ENCODE results near the gene IP6K1.
A peak's percentile ranks its signal among the peaks of the same experiment; 100 is the strongest.
"Not testable (repeated sequence)": the region's sequence is repeated elsewhere in the genome, so short reads cannot be mapped to it uniquely, and the experiment has no call there.

The IP6K1 gene

DNA sequence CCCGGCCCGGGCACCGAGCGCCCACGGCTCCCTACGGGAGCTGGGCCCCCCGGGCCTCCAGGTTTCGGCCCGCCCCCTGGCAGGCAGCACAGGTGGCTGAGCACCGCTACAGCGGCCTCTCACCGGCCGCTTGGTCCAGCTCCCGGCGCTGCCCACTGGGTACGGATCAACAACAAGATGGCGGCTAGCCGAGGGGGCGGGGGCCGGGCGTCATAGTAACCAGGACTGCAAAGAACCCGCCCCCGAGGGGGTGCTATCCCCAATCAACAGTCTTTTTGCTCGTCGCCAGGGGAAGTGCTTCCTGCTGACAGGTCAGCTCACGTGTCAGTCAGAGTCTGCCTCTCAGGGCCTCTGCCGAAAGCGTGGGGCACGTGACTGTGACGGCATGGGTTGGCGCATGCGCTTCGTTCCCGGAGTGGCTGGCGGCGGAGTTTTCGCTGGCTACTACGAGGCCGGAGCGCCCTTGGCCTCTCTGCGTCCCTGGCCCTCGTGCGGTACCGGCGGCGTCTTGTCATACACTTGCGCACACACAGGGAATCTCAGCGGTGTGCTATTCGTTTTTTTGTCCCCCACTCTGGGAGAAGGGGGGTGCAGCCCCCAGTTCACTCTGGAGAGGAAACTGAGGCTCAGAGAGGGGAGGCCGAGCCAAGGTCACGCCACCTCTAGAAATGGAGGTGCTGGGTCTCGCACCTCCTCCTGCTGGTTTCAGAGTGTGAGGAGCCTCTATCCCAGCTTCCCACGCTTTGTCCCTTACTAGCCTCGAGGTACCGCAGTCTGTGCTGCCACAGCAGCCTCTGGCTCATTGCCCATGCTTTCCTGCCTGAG lies at the start of gene IP6K1:
IP6K1 (minus strand) TSS at position 186 of the 825 bp plus-strand sequence. CDS start 38,502 bp downstream, outside the sequence.
- peak; percentile 99 for DNase-seq (ENCODE audit: low read depth)

DNA sequence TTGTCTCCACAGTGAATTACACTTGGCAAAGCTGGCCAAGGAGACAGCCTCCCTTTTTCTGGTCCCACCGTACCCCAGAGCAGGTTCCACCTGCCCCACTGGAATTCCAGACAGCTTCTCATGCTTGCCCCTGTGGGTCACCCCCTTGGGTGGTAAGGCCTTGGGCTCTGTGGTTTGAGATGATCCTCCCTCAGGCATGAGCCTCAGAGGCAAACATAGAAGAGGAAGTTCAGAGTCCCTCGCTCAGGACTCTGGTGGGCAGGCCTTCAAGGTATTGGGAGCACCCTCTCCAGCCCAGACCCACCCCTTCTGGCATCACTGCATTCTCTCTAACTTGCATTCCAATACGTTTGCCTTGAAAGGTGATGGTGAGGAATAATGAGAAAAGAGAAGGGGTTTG lies 45.0 kb upstream of the IP6K1 start:
- DNase-seq (ENCODE audit: low read depth), result no peak

DNA sequence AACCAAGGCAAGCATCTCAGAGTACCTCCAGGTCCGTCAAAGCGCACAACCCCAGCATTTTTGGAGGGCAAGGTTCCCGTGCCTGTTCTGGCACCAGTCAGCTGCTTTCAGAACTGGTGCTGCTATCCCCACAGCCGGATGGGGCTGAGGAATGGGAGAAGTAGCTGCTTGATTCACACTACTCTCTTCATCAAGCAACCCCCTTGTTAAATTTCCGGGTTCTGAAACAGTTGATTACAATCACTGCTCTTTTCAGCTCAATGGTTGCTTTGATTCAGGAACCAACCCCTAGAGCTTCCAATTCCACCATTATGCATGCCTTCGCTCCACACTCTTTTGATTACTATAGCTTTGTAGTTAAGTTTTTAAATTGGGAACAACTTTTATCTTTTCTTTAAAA lies 39.7 kb upstream of the IP6K1 start:
- no peak for DNase-seq (ENCODE audit: low read depth)

DNA sequence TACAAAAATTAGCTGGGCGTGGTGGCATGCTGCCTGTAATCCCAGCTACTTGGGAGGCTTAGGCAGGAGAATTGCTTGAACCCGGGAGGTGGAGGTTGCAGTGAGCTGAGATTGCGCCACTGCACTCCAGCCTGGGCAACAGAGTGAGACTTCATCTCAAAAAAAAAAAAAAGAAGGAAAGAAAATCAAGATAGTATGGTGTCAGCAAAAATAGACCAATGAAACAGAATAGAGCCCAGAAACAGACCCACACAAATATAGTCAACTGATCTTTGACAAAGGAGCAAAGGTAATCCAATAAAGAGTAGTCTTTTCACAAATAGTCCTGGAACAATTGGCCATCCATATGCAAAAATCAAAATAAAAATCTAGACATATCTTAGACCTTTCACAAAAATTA lies 36.8 kb upstream of the IP6K1 start:
- not testable (repeated sequence) for DNase-seq (ENCODE audit: low read depth)

DNA sequence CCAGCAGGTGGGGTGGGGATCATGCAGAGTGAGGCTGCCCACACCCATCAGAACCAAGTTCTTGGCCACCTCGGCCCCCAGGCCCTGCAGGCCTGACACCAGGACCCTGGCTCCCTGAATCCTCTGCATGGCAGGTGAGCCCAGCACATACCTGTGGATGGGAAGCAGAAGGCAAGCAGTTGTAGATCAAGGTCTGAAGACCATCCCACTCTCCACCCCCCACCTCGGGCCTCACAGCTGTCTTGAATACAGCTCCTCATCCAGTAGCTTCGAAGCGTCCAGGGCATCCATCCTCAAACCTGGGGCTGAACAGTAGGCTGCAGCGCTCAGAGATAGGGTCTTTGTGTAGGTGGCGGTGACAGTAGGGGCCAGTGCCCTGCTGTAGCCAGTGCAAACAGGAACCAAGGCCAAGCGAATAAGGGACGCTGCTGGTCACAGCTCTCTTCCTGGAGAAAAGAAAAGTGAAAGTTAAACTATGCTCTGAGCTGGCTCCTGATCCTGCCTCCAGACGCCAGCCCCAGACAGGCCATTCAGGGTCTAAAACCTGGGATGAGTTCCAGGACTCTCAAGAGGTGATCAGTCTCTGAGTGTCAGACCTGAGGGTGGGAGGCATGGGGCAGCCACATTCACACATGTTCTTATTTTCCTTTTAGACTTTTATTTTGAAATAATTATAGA lies 27.3 kb upstream of the IP6K1 start, which contains the start of gene UBA7:
UBA7 (minus strand) TSS at position 457 of the 678 bp plus-strand sequence; CDS start at position 291, 166 bp downstream.
- no peak for DNase-seq (ENCODE audit: low read depth)

DNA sequence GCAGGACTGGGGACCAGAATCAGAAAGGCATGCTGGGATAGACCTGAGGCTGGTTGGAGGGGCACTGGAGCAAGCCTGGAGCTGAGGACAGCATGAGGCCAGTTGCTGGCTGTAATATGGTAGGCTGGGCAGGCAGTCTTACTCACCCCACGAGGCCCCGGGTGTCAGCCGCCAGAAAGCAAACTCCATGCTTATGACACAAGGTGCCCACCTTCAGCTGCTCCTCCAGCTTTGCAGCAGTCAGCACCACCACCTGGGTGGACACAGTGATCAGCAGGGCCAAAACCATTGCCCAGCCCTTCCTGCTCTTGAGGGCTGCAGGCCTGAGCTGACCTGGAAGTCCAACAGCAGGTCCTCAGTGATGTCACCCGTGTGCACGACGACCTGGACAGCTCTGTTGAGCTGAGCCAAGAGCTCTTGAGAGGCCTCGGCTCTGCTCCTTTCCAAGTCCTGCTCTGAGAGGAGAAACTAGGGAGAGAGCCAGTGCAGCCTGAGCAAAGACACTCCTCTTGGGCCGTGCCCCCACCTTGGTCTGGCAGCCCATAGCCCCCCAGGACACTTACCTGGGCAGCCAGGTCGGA lies 26.7 kb upstream of the IP6K1 start:
- no peak for DNase-seq (ENCODE audit: low read depth)

DNA sequence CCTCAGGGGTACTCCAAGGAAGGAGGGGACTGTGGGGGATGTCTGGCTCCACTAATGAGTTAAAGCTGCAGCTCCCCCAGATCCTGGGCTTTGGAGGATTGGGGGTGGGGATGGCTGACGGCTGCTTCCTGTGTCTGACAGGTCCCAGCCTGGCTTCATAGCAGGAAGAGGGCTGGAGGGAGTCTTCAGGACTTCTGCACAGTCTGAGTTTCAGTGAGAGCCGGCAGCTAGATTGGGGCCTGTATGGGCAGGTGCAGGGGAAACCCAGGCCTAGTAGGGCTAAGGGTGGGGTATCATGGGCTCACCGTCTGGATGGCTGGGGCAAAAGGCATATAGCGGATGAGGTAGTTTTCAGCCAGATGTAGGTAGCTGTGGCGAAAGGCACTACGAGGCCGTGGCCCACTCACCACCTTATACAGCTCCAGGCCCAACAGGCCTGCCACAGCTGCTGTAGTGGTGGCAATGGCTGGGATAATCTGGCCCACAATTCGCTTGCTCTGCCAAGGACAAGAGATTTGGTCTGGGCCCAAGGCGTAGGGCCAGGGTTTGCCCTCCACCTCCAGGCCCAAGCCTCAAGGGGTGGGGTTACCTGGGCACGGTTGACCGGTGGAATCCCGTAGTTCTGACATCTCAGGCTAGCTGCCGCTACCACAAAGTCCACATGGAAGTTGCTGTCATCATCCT lies 21.2 kb upstream of the IP6K1 start:
- DNase-seq (ENCODE audit: low read depth), result no peak

DNA sequence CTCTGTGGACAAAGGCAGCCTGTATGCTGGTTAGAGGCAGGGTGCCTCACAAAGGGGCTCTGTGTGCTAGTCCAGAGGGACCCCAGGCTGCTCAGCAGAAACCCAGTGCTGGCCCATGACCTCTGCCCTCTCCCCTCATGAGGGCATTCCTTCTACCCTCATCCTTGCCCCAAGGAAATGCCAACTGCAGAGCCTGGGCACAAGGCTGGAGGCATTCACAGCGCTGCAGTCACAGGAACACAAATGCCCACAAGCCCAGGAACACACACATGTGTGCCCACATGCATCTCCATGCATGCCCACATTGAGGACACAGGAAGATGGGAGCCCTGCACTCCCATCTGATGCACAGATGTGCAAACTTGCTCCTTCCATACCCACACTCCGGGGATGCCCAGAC lies 20.5 kb upstream of the IP6K1 start:
- no peak for DNase-seq (ENCODE audit: low read depth)

DNA sequence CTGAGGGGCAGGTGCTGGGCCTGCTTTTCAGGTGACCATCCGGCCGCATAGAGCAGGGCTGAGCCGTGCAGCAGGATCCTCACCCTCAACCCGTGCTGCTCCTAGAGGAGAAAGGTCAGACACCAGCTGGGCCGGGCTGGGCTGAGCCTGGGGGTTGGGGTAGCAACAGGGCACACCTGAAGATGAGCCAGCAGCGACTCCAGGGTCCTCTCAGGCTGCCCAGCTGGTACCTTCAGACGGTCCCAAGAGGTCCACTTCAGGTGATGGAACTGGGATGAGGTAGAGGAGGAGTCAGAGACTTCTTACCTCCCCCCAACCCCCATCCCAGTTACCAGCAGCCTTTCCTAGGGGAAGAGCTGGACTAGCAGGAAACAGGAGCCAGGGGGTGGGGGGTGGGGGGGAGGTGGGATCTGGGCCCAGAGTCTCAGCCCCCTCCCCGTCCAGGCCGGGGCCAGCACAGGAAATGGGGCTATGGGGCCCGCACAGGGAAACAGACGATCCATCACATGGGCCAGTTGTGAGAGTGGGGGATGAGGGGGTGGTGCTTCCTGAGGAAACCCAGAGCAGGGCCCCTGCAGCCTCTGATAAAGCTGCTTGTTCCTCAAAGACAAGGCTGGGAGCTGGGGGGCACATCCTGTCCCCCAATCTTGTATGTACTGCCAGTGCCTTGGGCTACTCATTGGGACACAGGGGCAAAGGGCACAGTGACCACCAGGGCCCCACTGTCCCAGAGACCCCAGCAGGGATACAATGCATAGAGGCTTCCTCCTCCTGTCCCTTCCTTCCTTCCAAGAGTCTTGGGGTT lies 19.8 kb upstream of the IP6K1 start:
- no peak for DNase-seq (ENCODE audit: low read depth)

DNA sequence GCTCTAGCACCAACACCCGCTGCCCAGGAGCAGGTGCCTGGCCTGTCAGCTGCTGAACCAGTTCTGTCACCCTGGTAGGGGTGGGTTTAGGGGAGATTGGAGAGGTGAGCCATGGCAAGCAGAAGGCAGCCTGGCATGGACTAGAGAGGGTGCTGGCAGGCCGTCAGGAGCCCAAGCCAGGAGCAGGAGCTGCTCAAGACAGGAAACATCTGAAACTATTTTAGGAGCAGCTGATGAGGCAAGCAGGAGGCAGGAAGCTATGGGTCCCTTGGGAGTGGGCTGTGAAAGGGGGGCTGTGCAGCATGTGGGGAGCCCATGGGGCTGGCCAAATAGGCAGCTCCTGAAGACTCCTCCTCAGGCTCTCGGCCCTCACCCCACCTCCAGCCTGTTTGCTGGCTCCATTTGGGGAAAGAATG lies 19.0 kb upstream of the IP6K1 start:
- no peak for DNase-seq (ENCODE audit: low read depth)

DNA sequence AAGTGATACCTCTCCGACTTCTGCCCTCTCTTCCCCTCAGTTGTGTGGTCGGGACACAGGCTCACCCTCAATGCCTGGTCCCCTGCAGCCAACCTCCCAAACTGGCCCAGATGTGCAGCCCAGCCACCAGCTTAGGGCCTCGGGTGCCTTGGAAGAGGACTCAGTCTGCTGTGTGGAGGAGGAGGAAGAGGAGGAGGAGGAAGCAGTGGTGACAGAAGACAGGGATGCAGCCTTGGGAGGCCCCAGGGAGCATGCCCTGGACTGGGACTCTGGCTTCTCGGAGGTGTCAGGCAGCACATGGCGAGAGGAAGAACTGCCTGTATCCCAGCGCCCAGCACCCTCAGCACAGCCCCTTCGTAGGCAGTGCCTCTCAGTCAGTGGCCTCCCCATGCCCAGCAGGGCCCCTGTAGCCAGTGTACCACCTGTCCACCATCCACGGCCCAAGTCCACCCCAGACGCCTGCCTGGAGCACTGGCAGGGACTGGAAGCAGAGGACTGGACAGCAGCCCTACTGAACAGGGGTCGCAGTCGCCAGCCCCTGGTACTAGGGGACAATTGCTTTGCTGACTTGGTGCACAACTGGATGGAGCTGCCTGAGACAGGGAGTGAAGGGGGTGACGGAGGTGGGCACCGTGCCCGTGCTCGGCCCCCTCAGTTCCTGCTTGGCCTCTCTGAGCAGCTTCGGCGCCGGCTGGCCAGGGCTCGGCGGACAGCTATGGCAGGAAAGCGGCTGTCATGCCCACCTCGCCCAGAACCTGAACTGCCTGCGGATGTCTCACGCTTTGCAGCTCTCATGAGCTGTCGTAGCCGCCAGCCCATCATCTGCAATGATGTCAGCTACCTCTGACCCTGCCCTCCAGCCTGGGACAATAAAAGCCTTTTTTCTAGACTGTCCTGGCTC lies 18.0 kb upstream of the IP6K1 start:
- no peak for DNase-seq (ENCODE audit: low read depth)

DNA sequence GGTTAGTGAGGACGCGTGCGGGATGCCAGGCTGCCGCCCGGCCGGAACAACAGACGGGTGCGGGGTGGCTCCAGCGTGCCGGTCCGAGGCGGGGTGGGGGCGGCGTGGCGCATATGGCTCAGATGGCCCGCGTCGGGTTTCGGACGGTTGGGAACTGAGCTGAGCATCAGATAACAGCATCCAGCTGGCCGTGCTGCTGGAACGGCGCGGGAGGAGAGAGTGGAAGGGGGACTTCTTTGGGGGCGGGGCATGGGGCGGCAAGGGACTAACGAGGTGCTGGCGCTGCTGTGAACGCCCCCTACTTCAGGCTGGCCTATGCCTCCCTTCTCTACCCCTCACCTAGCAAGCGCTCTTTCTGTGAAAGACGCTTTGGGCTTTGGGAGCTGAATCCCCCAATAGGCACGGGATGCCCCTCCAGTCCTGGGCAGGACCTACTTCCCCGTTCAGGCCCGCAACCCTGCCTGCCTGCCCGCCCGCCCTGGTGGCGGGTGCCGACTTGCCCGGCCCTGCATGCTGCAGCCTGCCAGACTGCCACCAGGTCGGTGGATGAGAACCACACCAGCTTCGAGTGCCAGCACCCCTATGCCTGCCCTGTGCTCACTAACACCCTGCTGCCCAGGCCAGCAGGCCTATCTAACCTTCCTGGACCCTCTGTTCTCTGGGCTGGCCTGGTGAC lies 17.3 kb upstream of the IP6K1 start:
- no peak for DNase-seq (ENCODE audit: low read depth)

DNA sequence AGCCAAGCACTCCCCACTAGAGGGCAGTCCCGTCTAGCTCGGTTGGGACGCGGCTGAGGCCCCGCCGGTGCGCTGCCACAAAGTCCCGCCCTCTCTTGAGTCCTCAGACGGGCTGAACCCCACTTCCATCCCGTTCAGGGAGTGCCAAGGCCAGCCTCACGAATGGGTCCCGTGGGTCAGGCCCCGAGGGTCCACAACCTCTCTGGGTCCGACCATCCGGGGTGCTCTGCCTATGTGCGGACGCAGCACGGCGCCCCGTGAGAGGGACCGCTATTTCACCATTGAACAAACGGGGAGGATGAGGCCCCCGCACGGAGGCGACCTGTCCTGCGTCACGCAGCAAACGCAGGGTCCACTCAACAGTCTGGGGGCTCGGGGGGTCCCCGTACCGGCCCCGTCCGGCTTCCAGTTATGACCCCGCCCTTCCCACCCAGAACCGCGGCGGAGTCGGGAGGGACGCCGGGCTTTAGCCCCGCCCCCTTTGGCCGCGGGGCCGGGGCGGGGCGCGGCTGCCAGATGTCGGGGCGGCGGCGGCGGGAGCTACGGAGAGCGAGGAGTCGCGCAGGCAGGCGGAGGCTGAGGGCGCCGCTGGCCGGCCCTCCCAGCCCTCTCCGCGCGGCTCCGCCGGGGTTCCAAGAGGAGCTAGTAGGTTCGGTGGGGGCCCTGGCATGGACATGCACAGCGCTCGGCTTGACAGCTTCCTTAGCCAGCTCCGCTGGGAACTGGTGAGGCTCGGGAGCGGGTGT lies 16.6 kb upstream of the IP6K1 start, which contains the start of gene INKA1:
INKA1 (plus strand) TSS at position 543 of the 746 bp plus-strand sequence; CDS start at position 675, 132 bp downstream.
- DNase-seq (ENCODE audit: low read depth), result peak; percentile 85

DNA sequence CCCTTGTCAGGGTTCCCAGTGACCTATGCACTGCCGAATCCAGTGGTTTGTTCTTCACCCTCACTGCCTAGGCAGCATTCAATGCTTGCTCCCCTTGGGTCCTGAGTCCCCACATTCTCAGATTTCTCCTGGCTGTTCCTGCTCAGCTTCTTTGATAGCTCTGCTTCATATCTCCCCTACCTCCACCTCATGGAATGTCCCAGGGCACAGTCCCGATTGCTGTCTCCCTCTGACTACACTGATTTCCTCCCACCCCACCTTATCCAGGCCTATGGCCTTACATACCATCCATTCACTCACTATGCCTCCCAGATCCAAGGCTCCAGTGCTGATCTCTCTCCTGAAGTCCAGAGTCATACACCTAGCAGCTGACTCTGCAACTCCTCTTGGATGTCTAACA lies 14.8 kb upstream of the IP6K1 start:
- no peak for DNase-seq (ENCODE audit: low read depth)

DNA sequence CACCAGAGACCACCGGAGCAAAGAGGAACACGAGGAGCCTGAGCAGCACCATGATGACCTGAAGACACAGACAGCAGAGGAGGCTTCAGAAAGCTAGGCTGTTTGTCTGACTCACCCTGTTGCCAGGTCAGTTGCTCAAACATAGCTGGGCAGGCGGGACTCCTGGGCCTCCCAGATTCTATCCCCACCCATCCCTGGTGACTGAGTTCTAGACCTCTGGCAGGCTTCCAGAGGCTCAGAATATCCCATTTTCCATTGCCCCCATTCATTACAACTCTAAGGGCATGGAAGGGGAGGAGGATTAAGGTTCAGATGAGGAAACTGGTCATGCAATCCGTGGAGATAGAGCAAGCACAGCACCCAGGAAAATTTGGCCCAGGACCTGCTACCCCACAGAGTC lies 13.4 kb upstream of the IP6K1 start, which contains the start of gene CDHR4:
CDHR4 (minus strand) TSS at position 113 of the 400 bp plus-strand sequence; CDS start at position 52, 61 bp downstream.
- DNase-seq (ENCODE audit: low read depth), result no peak

DNA sequence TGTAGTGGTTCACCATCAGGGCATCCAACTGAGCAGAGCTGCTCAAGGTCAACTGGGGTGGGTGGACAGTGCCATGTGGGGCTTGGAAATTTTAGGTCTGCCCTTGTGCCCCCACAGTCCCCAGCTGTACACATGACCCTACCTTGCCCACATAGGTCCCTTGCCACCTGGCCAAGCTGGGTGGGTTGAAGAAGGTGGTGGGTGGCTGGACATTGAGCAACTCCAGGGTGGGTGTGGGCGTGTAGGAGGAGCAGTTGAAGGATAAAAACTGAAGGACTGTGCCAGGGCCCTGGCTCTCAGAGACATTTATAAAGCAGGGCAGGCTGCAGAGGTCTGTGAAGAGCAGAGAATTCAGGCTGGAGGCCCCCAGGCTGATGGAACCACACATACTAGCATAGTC lies 12.8 kb upstream of the IP6K1 start:
- no peak for DNase-seq (ENCODE audit: low read depth)

DNA sequence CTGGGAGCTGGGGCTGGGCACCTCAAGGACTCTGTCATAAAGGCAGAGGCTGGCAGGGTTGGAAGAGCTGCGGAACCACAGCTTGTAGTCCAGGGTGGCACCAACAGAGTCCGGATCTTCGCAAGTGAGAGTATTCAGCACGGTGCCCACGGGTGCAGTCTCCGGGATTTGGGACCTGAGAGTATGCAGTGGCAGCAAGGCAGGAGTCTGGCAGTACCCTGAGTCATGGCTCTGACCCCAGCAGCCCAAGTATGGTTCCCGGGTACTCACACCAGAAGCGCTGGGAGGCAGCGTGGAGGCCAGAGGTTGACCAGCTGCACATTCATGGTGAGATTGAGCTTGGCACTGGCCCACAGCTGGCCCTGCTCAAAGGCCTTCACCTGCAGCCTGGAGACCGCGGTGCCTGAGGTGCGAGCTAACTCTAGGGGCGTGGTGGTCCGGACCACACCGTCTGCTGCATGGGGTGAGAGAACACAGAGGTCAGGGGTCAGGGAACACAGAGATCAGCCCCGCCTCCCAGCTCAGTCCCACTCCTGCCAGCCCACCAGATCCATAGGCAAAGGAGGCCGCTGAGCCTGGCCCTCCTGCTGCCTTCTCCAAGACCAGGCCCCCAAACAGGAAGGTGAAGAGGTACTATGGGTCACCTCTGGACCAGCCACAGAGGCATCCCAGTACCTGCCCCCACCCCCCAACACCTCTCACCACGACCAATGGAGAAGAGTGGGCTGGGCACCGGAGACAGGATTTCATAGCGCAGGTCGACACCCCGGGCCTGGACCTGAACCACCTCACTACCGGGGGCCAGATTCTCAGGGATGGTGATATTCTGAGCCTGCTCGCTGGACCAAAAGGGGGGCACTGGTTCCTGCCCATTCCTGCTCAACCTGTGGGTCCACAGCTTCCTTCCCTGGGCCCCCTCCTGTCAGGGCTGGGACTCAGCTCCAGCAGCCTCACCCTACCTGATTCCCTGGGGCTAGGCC lies 8.9 kb upstream of the IP6K1 start:
- DNase-seq (ENCODE audit: low read depth), result no peak

DNA sequence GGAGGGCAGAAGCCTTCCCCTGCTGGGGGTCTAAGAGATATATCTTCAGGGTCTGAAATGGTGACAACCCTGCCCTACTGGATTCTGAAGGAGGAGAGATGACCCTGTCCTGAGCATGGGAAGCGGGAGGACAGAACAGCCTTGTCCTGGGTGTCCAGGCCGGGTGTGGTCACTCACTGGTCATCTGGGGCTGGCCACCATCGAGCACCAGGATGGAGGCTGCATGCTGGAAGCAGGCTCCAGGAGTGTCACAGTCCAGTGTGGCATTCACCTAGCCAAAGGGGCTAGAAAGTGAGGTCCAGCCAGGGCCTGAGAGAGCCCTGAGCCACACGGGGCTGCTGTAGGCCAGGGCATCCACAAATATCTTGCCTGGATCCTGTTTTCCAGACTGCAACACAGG lies 8.1 kb upstream of the IP6K1 start:
- DNase-seq (ENCODE audit: low read depth), result no peak
